Activated CD8-positive, alpha-beta memory T cell treated with anti-CD3 and anti-CD28 coated beads, Interleukin-2, amount 50 U/mL, for 1 hour (primary cell): ENCODE results near the gene SHLD1.
"Not testable (repeated sequence)": the region's sequence is repeated elsewhere in the genome, so short reads cannot be mapped to it uniquely, and the experiment has no call there.

Source experiments
- DNase-seq: peaks from one replicate; pipeline ENCODE4 v3.0.0-alpha.2; 2020; ENCODE audit errors: extremely low read depth

SHLD1 gene

GRCh38 chr20:5735845-5736510 is 14.2 kb upstream of the SHLD1 start:
- DNase-seq, result no peak

DNA sequence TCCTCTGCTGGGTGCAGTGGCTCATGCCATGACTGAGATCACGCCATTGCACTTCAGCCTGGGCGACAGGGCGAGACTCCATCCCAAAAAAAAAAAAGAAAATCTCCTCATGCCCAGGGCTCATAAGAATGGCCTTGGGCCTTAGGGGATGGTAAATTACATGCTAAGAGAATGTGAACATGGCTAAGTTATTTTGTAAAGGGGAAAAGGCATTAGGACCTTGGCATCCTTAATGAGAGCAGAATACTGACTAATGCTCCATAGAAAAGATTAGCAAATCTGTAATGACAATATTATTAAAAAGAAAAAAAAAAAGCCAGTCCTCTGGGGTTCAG is 12.6 kb upstream of the SHLD1 start:
- no peak for DNase-seq

- DNase-seq, result no peak
Measured at GRCh38 chr20:5737966-5738365, 12.2 kb upstream of the SHLD1 start.

- DNase-seq, result not testable (repeated sequence)
Measured at GRCh38 chr20:5740643-5741042, 9.6 kb upstream of the SHLD1 start.

- DNase-seq, result no peak
Measured at GRCh38 chr20:5741089-5741488, 9.1 kb upstream of the SHLD1 start.

- no peak for DNase-seq
Measured at GRCh38 chr20:5742041-5742440, 8.2 kb upstream of the SHLD1 start.

DNA sequence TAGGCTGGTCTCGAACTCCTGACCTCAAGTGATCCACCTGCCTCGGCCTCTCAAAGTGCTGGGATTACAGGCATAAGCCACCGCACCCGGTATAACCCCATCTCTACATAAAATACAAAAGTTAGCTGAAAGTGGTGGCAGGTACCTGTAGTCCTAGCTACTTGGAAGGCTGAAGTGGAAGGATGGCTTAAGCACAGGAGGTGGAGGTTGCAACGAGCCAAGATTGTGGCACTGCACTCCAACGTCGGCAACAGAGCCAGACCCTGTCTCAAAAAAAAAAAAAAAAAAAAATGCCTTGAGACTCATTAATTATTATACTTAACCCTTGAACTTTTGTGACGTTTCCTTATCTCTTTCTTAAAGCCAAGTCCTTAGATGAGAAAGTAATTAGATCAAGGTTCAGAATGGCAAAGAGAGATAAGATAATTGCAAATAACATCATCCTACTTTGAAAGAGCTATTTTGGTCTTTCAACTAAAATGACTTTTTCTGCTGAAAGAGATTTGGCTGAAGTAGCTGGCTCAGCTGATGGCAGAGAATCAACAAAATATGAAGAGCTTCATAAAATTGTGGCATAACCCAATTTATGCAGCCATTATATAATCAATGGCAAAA is 4.7 kb upstream of the SHLD1 start:
- no peak for DNase-seq

- DNase-seq, result no peak
Measured at GRCh38 chr20:5746064-5746463, 4.1 kb upstream of the SHLD1 start.

DNA sequence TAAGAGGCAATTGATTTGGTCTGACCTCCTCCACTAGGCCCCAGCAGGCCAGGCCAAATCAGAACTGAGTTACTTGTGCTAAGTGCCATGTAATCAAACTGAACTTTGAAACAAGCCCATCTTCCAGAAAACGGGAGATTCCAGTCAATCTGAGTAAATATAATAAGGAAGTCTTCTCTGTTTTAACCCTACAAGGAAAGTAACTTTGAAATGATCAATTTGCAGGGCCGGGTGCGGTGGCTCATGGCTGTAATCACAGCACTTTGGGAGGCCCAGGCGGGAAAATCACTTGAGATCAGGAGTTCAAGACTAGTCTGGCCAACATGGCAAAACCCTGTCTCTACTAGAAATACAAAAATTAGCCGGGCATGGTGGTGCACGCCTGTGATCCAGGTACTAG is 2.0 kb upstream of the SHLD1 start:
- DNase-seq, result no peak

GRCh38 chr20:5749512-5749951 is 669 bp upstream of the SHLD1 start:
- not testable (repeated sequence) for DNase-seq

DNA sequence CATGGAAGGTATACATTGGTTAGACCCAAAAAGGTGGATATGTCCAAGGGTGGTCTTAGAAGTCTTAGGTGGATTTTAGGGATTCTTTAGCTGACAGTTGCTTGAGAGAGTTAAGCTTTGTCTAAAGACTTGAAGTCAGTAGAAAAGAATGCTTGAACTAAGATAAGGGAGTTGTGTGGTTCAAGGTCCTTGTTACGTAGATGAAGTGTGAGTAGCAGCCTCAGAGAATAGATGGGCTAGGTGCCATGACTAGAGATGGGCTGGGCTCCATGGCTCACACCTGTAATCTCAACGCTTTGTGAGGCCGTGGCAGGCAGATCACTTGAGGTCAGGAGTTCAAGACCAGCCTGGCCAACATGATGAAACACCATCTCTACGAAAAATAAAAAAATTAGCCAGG is 1.7 kb downstream of the SHLD1 start:
- DNase-seq, result no peak

GRCh38 chr20:5753814-5754213 is 3.6 kb downstream of the SHLD1 start:
- no peak for DNase-seq

DNA sequence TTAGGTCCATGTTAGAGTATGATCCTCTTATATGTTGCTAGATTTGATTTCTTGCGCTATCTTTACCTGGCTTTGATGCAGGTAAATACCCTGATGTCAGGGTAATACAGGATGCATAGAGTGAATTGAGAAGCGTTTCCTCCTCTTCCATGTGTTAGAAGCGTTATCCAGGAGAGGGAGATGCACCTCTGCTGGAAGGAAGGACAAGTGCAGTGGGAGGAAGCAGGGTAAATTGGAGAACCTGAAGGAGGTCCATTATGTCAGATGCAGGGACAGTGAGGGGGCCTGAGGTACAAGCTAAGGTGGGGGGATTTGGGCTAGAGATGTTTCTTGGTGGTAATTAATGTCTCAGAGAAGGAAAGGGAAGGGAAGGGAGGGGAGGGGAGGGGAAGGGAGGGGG is 7.7 kb downstream of the SHLD1 start:
- DNase-seq, result no peak

- no peak for DNase-seq
Measured at GRCh38 chr20:5766085-5766764, 16.0 kb downstream of the SHLD1 start.

GRCh38 chr20:5767493-5768098 is 17.4 kb downstream of the SHLD1 start:
- DNase-seq, result no peak

DNA sequence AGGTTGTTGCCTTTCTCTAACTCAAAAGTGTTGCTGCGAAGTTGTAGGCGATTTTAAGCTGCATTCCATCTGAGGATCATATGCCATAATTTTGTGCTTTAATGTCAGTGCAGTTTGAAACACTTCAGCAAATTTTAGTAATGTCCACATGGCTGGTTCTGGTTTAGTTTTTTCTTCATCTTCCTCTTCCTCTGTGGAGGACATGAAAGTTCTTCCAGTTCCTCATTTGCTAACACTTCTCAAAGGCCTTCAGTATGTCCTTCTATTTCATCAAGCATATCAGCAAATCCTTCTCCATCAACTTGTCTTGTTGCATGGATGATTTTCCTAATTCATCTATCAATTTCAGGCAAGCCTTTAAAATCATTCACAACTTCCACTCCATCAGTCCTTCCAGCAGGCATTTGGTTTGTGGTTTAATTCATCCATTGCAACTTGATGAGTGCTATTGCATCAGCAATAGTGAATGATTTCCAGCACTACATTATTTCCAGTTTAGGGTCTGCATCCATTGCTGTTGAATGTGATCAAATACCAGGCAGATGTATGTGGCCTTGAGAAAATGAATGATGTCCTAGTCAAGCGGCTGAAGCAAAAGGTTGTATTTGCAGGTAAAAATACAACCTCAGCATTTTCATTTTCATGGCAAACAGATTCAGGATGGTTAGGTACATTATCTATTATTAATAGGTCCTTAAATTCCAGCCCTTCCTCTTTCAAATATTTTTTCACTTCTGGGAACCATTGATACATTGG is 20.2 kb downstream of the SHLD1 start:
- no peak for DNase-seq

GRCh38 chr20:5770987-5771318 is 20.8 kb downstream of the SHLD1 start:
- no peak for DNase-seq

DNA sequence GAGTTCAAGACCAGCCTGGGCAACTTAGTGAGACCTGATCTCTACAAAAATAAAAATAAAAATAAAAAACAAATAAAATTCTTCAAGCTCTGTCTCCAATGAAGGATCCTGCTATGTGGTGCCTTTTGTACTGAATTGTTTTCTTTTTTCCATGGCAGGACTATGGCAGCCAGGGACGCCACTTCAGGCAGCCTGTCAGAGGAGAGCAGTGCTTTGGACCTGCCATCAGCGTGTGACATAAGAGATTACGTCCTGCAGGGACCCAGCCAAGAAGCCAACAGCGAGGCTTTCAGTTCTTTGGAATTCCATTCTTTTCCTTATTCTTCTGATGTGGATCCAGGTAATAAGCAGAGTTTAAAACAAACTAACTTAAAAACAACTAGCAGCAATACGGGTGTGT is 22.5 kb downstream of the SHLD1 start:
- DNase-seq, result no peak

DNA sequence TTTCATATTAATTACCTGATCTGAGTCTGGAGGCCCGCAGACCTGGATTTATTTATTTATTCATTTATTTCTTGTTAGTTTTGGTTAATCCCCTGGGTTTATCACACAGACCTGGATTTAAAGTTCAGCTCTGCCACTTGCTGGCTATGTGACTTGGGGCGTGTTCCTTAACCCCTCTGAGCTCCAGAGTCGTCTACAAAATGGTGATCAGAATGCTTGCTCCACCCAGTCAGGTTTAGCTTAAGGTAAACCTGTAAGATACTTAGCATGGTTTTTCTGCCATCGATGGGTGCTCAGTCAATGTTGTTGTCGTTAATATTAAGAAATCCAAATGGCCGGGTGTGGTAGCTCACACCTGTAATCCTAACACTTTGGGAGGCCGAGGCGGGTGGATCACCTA is 23.4 kb downstream of the SHLD1 start:
- DNase-seq, result no peak

DNA sequence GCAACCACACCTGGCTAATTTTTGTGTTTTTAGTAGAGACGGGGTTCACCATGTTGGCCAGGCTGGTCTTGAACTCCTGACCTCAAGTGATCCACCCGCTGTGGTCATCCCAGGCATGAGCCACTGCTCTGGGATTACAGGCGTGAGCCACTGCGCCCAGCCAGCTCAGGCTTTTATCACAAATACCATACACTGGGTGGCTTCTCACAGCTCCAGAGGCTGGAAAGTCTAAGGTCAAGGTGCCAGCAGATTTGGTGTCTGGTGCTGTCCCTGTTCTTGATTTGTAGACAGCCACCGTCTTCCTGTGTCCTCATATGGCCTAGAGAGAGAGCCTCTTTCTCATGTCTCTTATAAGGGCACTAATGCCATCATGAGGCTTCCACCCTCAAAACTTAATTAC is 25.9 kb downstream of the SHLD1 start:
- DNase-seq, result no peak

GRCh38 chr20:5779071-5779900 is 29.1 kb downstream of the SHLD1 start:
- no peak for DNase-seq

GRCh38 chr20:5780846-5781217 is 30.6 kb downstream of the SHLD1 start:
- no peak for DNase-seq
